Measurements from ENCODE around the gene SLC39A5.

Gene SLC39A5, protein sequence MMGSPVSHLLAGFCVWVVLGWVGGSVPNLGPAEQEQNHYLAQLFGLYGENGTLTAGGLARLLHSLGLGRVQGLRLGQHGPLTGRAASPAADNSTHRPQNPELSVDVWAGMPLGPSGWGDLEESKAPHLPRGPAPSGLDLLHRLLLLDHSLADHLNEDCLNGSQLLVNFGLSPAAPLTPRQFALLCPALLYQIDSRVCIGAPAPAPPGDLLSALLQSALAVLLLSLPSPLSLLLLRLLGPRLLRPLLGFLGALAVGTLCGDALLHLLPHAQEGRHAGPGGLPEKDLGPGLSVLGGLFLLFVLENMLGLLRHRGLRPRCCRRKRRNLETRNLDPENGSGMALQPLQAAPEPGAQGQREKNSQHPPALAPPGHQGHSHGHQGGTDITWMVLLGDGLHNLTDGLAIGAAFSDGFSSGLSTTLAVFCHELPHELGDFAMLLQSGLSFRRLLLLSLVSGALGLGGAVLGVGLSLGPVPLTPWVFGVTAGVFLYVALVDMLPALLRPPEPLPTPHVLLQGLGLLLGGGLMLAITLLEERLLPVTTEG

GRCh38 chr12:56229916-56230431 lies at the start of gene SLC39A5:
TSS of gene SLC39A5 (plus strand) at chr12:56230051. CDS start at chr12:56231275, 1,224 bp downstream.
- Histone ChIP-seq H3K4me1 (ENCODE audit: low read length) (peaks cover 3% of the 10 kb centered on the region; the same call in 1 of the 2 replicates), H3K4me2 (ENCODE audit: low read depth, low read length) (no peak within 1 kb of the TSS), H3K36me3 (replicated peaks; ENCODE audit: insufficient read depth, low read length) (no peaks in the 10 kb centered on the region), H2AFZ (ENCODE audit: low read length) (no peak within 1 kb of the TSS), H3K4me3 (ENCODE audit: low read length) (no peak within 1 kb of the TSS), H3K27ac (ENCODE audit: low read length) (no peak within 1 kb of the TSS), H3K79me2 (ENCODE audit: low read length) (peaks cover 6% of the 10 kb centered on the region), H3K9ac (ENCODE audit: low read length) (no peak within 1 kb of the TSS), H3F3A (ENCODE audit: insufficient read depth, low read length) (no peaks in the 10 kb centered on the region; the same call in 1 of the 2 replicates), H3K9me2 (replicated peaks; ENCODE audit: insufficient read depth, low read length) (no peaks in the 10 kb centered on the region), H3K9me3 (replicated peaks; ENCODE audit: insufficient read depth, low read length) (no peaks in the 10 kb centered on the region), H4K20me1 (ENCODE audit: insufficient read depth, low read length) (no peaks in the 10 kb centered on the region), H3K27me3 (replicated peaks; ENCODE audit: insufficient read depth, low read length) (no peaks in the 10 kb centered on the region)
- DNase-seq: no peak
- TF ChIP-seq EZH2 (optimal IDR thresholded peaks at IDR 0.05; ENCODE audit: low read depth, low read length): no peak
- TF ChIP-seq CTCF (IDR thresholded peaks at IDR 0.05; ENCODE audit: low read length): no peak
- no peak for TF ChIP-seq EZH2phosphoT487 (IDR thresholded peaks at IDR 0.05; ENCODE audit: low read length)

DNA sequence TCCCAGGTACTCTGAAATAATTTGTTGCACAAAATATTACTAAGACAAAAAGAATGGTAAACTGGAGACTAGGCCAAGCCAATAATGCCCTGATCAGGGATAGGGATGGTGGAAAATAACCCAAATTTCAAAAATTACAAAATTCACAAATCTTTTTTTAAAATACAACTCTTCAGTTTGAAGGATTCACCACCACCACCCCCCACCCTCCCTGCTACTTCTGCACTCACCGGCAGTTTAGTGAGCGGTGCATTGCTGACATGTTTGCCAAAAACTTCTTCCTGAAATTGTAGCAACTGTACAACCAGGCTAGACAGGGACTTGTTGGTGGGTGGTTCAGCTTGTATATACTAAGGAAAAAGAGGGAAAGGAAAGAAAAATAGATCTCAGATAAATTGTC lies 42.9 kb upstream of the SLC39A5 start:
- TF ChIP-seq EZH2phosphoT487 (IDR thresholded peaks at IDR 0.05; ENCODE audit: low read length): no peak
- TF ChIP-seq CTCF (IDR thresholded peaks at IDR 0.05; ENCODE audit: low read length): no peak
- no peak for TF ChIP-seq EZH2 (optimal IDR thresholded peaks at IDR 0.05; ENCODE audit: low read depth, low read length)
- Histone ChIP-seq H3K36me3 (replicated peaks; ENCODE audit: insufficient read depth, low read length) (0 out of 2 replicates have a peak, but pooled peaks cover 11% of the 10 kb centered on the region), H3K4me2 (ENCODE audit: low read depth, low read length) (peak overlapping the region; percentile 79; the same call in 1 of the 2 replicates), H3K27ac (ENCODE audit: low read length) (no peak overlapping the region), H3K4me1 (ENCODE audit: low read length) (peaks cover 23% of the 10 kb centered on the region), H3K27me3 (replicated peaks; ENCODE audit: insufficient read depth, low read length) (no peaks in the 10 kb centered on the region), H3K9me3 (replicated peaks; ENCODE audit: insufficient read depth, low read length) (no peaks in the 10 kb centered on the region), H3F3A (ENCODE audit: insufficient read depth, low read length) (peaks cover 14% of the 10 kb centered on the region), H3K9ac (ENCODE audit: low read length) (no peak overlapping the region), H3K79me2 (ENCODE audit: low read length) (peaks cover 47% of the 10 kb centered on the region), H3K9me2 (replicated peaks; ENCODE audit: insufficient read depth, low read length) (no peaks in the 10 kb centered on the region), H4K20me1 (ENCODE audit: insufficient read depth, low read length) (no peaks in the 10 kb centered on the region), H2AFZ (ENCODE audit: low read length) (no peak overlapping the region), H3K4me3 (ENCODE audit: low read length) (no peak overlapping the region)
- DNase-seq: no peak

DNA sequence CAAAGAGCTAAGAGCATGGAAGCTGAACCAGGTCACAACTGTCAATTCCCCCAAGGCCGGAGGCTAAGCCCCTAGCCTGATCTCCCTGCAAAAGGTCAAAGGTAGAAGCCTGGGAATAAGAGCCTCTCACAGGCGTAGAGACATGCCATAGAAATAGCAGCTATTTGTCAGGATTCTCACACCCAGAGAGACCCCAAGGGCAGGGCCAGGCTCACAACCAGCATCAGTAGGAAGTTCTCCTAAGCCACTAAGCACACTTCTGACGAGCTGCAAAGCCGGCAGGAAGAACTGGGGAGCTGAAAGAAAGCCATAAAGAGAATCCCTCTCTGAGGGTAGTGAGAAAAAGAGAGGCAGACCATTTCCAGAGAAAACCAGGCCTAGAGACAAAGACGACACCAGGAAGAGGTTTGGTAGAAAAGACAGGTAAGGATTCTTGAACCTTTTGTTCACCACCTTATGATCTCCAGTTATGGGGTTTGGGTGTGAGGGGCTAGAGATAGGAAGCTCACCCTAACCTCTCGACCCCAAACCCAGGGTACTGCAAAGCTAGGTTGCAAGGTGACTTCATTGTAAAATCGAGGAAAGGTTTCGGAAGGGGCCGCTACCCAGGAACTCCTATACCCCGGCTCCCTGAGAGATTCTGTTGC lies 41.6 kb upstream of the SLC39A5 start:
- 0 out of 2 replicates have a peak, but pooled peaks cover 11% of the 10 kb centered on the region for H3K36me3 ChIP-seq (replicated peaks; ENCODE audit: insufficient read depth, low read length)
- H3K27ac ChIP-seq (ENCODE audit: low read length): no peak overlapping the region
- no peaks in the 10 kb centered on the region for H3K27me3 ChIP-seq (replicated peaks; ENCODE audit: insufficient read depth, low read length)
- no peak for DNase-seq
- peaks cover 14% of the 10 kb centered on the region for H3F3A ChIP-seq (ENCODE audit: insufficient read depth, low read length)
- H3K9me3 ChIP-seq (replicated peaks; ENCODE audit: insufficient read depth, low read length): no peaks in the 10 kb centered on the region
- H3K9ac ChIP-seq (ENCODE audit: low read length): peak overlapping the region; percentile 63
- peak overlapping the region; percentile 91 for H3K4me3 ChIP-seq (ENCODE audit: low read length)
- no peak overlapping the region for H2AFZ ChIP-seq (ENCODE audit: low read length)
- no peak for TF ChIP-seq CTCF (IDR thresholded peaks at IDR 0.05; ENCODE audit: low read length)
- peak overlapping the region; percentile 79 for H3K4me2 ChIP-seq (ENCODE audit: low read depth, low read length)
- H3K9me2 ChIP-seq (replicated peaks; ENCODE audit: insufficient read depth, low read length): no peaks in the 10 kb centered on the region
- peaks cover 47% of the 10 kb centered on the region for H3K79me2 ChIP-seq (ENCODE audit: low read length)
- H4K20me1 ChIP-seq (ENCODE audit: insufficient read depth, low read length): no peaks in the 10 kb centered on the region
- peaks cover 25% of the 10 kb centered on the region for H3K4me1 ChIP-seq (ENCODE audit: low read length)
